22Rv1 (cell line): ENCODE data around the gene PRKCG.

Experiments used
- CTCF ChIP-seq: fragments of 450-650 bp; IDR thresholded peaks from 2 replicates; pipeline ENCODE4 v1.5.1; 2017; ENCODE audit warnings: mild to moderate bottlenecking
- ZFX ChIP-seq: fragments of 450-650 bp; IDR thresholded peaks from 2 replicates; pipeline ENCODE4 v1.6.1; 2017; ENCODE audit warnings: antibody characterized with exemption, borderline replicate concordance

GRCh38 chr19:53945441-53945840, 63.4 kb downstream of the PRKCG start:
- TF ChIP-seq CTCF (no peak), ZFX (no peak)
